NT2/D1 (cell line): ENCODE measurements around the gene PIK3R5.

Source experiments
- SUZ12 ChIP-seq: IDR thresholded peaks from 2 replicates; pipeline ENCODE4 v1.6.1; 2011; ENCODE audit not compliant: insufficient read length, insufficient read depth; ENCODE audit errors: extremely low read depth
- YY1 ChIP-seq: IDR thresholded peaks from 2 replicates; pipeline ENCODE4 v1.6.1; 2011; ENCODE audit not compliant: insufficient read length, insufficient read depth
- ZNF274 ChIP-seq: IDR thresholded peaks from 2 replicates; pipeline ENCODE4 v1.6.1; 2011; ENCODE audit warnings: mild to moderate bottlenecking, low read depth, low read length

DNA sequence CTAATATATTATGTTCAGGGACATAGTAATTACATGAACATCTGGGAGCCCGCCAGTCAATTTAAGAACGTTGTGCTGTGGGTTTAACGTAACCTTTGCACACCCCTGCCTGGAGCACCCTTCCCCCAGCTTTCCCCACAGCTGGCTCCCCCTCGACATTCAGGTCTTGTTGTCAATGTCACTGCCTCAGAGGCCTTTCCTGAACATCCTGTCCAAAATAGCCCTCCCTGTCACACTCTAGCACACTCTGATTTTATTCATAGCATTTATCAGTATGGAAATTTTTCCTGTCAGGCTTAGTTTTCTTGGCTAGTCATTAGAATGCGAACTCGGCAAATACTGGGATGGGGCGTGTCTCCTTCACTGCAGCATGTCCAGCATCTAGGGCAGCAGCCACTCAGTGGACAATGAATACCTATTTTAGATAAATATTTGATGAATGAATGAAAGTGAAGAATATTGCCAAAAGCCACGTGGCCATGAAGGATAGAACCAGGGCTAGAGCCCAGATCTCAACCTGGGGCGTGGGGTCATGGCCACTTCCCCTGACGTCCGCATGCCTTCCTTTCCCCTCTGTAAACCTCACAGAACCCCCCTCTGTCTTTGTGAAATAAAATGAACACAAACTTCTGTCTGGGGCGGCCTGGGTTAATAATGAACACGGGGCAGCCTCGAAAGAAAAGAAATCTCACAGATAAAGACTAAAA, 108.5 kb downstream of the PIK3R5 start:
- TF ChIP-seq YY1 (no peak), SUZ12 (no peak), ZNF274 (no peak)
